ENCODE data around the gene CNTN4. TPM values are rescaled to one million over a fixed set of nuclear protein-coding genes. Genes with fewer than 3 reads are reported as not detected.

The CNTN4 gene
- total RNA-seq, 1 donor from 2014 or later: 11.0 TPM

- Histone ChIP-seq H3K4me1 (ENCODE audit: control insufficient read depth in 3 of 3, insufficient read depth in 3 of 3, low read length in 3 of 3) (no peaks in the 10 kb centered on the region), H3K9ac (ENCODE audit: low read depth in 1 of 3, low read length in 3 of 3) (no peak overlapping the region), H3K27me3 (ENCODE audit: control insufficient read depth in 3 of 3, insufficient read depth in 3 of 3, low read length in 3 of 3) (no peaks in the 10 kb centered on the region), H3K4me3 (ENCODE audit: low read length in 3 of 3) (no peak overlapping the region), H3K36me3 (ENCODE audit: control insufficient read depth in 3 of 3, insufficient read depth in 3 of 3, low read length in 3 of 3) (no peaks in the 10 kb centered on the region), H3K9me3 (ENCODE audit: control insufficient read depth in 3 of 3, low read length in 3 of 3) (no peaks in the 10 kb centered on the region), H3K27ac (ENCODE audit: low read depth, low read length) (no peak overlapping the region)
These were observed 448.4 kb downstream of the CNTN4 start for GRCh38 chr3:2547049-2547448.

- Histone ChIP-seq H3K9ac (ENCODE audit: low read depth in 1 of 3, low read length in 3 of 3) (no peak overlapping the region), H3K36me3 (ENCODE audit: control insufficient read depth in 3 of 3, insufficient read depth in 3 of 3, low read length in 3 of 3) (no peaks in the 10 kb centered on the region), H3K27ac (ENCODE audit: low read depth, low read length) (no peak overlapping the region), H3K27me3 (ENCODE audit: control insufficient read depth in 3 of 3, insufficient read depth in 3 of 3, low read length in 3 of 3) (no peaks in the 10 kb centered on the region), H3K9me3 (ENCODE audit: control insufficient read depth in 3 of 3, low read length in 3 of 3) (no peaks in the 10 kb centered on the region), H3K4me3 (ENCODE audit: low read length in 3 of 3) (no peak overlapping the region), H3K4me1 (ENCODE audit: control insufficient read depth in 3 of 3, insufficient read depth in 3 of 3, low read length in 3 of 3) (no peaks in the 10 kb centered on the region)
These were observed 456.0 kb downstream of the CNTN4 start for GRCh38 chr3:2554656-2555055.

- Histone ChIP-seq H3K27me3 (ENCODE audit: control insufficient read depth in 3 of 3, insufficient read depth in 3 of 3, low read length in 3 of 3) (no peaks in the 10 kb centered on the region), H3K4me1 (ENCODE audit: control insufficient read depth in 3 of 3, insufficient read depth in 3 of 3, low read length in 3 of 3) (no peaks in the 10 kb centered on the region), H3K27ac (ENCODE audit: low read depth, low read length) (no peak overlapping the region), H3K9me3 (ENCODE audit: control insufficient read depth in 3 of 3, low read length in 3 of 3) (no peaks in the 10 kb centered on the region), H3K9ac (ENCODE audit: low read depth in 1 of 3, low read length in 3 of 3) (no peak overlapping the region), H3K36me3 (ENCODE audit: control insufficient read depth in 3 of 3, insufficient read depth in 3 of 3, low read length in 3 of 3) (no peaks in the 10 kb centered on the region), H3K4me3 (ENCODE audit: low read length in 3 of 3) (no peak overlapping the region)
These were observed 460.1 kb downstream of the CNTN4 start for GRCh38 chr3:2558796-2559195.

- no peaks in the 10 kb centered on the region for H3K4me1 ChIP-seq (ENCODE audit: control insufficient read depth in 3 of 3, insufficient read depth in 3 of 3, low read length in 3 of 3)
- H3K27ac ChIP-seq (ENCODE audit: low read depth, low read length): no peak overlapping the region
- no peak overlapping the region for H3K4me3 ChIP-seq (ENCODE audit: low read length in 3 of 3)
- no peak overlapping the region for H3K9ac ChIP-seq (ENCODE audit: low read depth in 1 of 3, low read length in 3 of 3)
- no peaks in the 10 kb centered on the region for H3K36me3 ChIP-seq (ENCODE audit: control insufficient read depth in 3 of 3, insufficient read depth in 3 of 3, low read length in 3 of 3)
- no peaks in the 10 kb centered on the region for H3K27me3 ChIP-seq (ENCODE audit: control insufficient read depth in 3 of 3, insufficient read depth in 3 of 3, low read length in 3 of 3)
- no peaks in the 10 kb centered on the region for H3K9me3 ChIP-seq (ENCODE audit: control insufficient read depth in 3 of 3, low read length in 3 of 3)
These were observed 468.8 kb downstream of the CNTN4 start for GRCh38 chr3:2567451-2567850.

GRCh38 chr3:2568156-2568555 is 469.5 kb downstream of the CNTN4 start:
- Histone ChIP-seq H3K27me3 (ENCODE audit: control insufficient read depth in 3 of 3, insufficient read depth in 3 of 3, low read length in 3 of 3) (no peaks in the 10 kb centered on the region), H3K4me3 (ENCODE audit: low read length in 3 of 3) (no peak overlapping the region), H3K4me1 (ENCODE audit: control insufficient read depth in 3 of 3, insufficient read depth in 3 of 3, low read length in 3 of 3) (no peaks in the 10 kb centered on the region), H3K36me3 (ENCODE audit: control insufficient read depth in 3 of 3, insufficient read depth in 3 of 3, low read length in 3 of 3) (no peaks in the 10 kb centered on the region), H3K9ac (ENCODE audit: low read depth in 1 of 3, low read length in 3 of 3) (no peak overlapping the region), H3K9me3 (ENCODE audit: control insufficient read depth in 3 of 3, low read length in 3 of 3) (no peaks in the 10 kb centered on the region), H3K27ac (ENCODE audit: low read depth, low read length) (no peak overlapping the region)

GRCh38 chr3:2568929-2569328 is 470.3 kb downstream of the CNTN4 start:
- H3K27me3 ChIP-seq (ENCODE audit: control insufficient read depth in 3 of 3, insufficient read depth in 3 of 3, low read length in 3 of 3): no peaks in the 10 kb centered on the region
- H3K4me3 ChIP-seq (ENCODE audit: low read length in 3 of 3): no peak overlapping the region
- no peak overlapping the region for H3K27ac ChIP-seq (ENCODE audit: low read depth, low read length)
- no peaks in the 10 kb centered on the region for H3K36me3 ChIP-seq (ENCODE audit: control insufficient read depth in 3 of 3, insufficient read depth in 3 of 3, low read length in 3 of 3)
- no peak overlapping the region for H3K9ac ChIP-seq (ENCODE audit: low read depth in 1 of 3, low read length in 3 of 3)
- no peaks in the 10 kb centered on the region for H3K4me1 ChIP-seq (ENCODE audit: control insufficient read depth in 3 of 3, insufficient read depth in 3 of 3, low read length in 3 of 3)
- H3K9me3 ChIP-seq (ENCODE audit: control insufficient read depth in 3 of 3, low read length in 3 of 3): no peaks in the 10 kb centered on the region

- no peaks in the 10 kb centered on the region for H3K36me3 ChIP-seq (ENCODE audit: control insufficient read depth in 3 of 3, insufficient read depth in 3 of 3, low read length in 3 of 3)
- H3K4me3 ChIP-seq (ENCODE audit: low read length in 3 of 3): no peak overlapping the region
- no peaks in the 10 kb centered on the region for H3K4me1 ChIP-seq (ENCODE audit: control insufficient read depth in 3 of 3, insufficient read depth in 3 of 3, low read length in 3 of 3)
- no peaks in the 10 kb centered on the region for H3K27me3 ChIP-seq (ENCODE audit: control insufficient read depth in 3 of 3, insufficient read depth in 3 of 3, low read length in 3 of 3)
- H3K27ac ChIP-seq (ENCODE audit: low read depth, low read length): no peak overlapping the region
- H3K9me3 ChIP-seq (ENCODE audit: control insufficient read depth in 3 of 3, low read length in 3 of 3): no peaks in the 10 kb centered on the region
- H3K9ac ChIP-seq (ENCODE audit: low read depth in 1 of 3, low read length in 3 of 3): no peak overlapping the region
These were observed 478.9 kb downstream of the CNTN4 start for GRCh38 chr3:2577571-2577970.

- Histone ChIP-seq H3K9ac (ENCODE audit: low read depth in 1 of 3, low read length in 3 of 3) (no peak overlapping the region), H3K9me3 (ENCODE audit: control insufficient read depth in 3 of 3, low read length in 3 of 3) (no peaks in the 10 kb centered on the region), H3K27me3 (ENCODE audit: control insufficient read depth in 3 of 3, insufficient read depth in 3 of 3, low read length in 3 of 3) (no peaks in the 10 kb centered on the region), H3K36me3 (ENCODE audit: control insufficient read depth in 3 of 3, insufficient read depth in 3 of 3, low read length in 3 of 3) (no peaks in the 10 kb centered on the region), H3K4me3 (ENCODE audit: low read length in 3 of 3) (no peak overlapping the region), H3K4me1 (ENCODE audit: control insufficient read depth in 3 of 3, insufficient read depth in 3 of 3, low read length in 3 of 3) (no peaks in the 10 kb centered on the region), H3K27ac (ENCODE audit: low read depth, low read length) (no peak overlapping the region)
These were observed 479.9 kb downstream of the CNTN4 start for GRCh38 chr3:2578560-2578959.

GRCh38 chr3:2579206-2579605 is 480.5 kb downstream of the CNTN4 start:
- Histone ChIP-seq H3K27me3 (ENCODE audit: control insufficient read depth in 3 of 3, insufficient read depth in 3 of 3, low read length in 3 of 3) (no peaks in the 10 kb centered on the region), H3K9me3 (ENCODE audit: control insufficient read depth in 3 of 3, low read length in 3 of 3) (no peaks in the 10 kb centered on the region), H3K27ac (ENCODE audit: low read depth, low read length) (no peak overlapping the region), H3K4me1 (ENCODE audit: control insufficient read depth in 3 of 3, insufficient read depth in 3 of 3, low read length in 3 of 3) (no peaks in the 10 kb centered on the region), H3K9ac (ENCODE audit: low read depth in 1 of 3, low read length in 3 of 3) (no peak overlapping the region), H3K4me3 (ENCODE audit: low read length in 3 of 3) (no peak overlapping the region), H3K36me3 (ENCODE audit: control insufficient read depth in 3 of 3, insufficient read depth in 3 of 3, low read length in 3 of 3) (no peaks in the 10 kb centered on the region)

GRCh38 chr3:2583046-2583445 is 484.4 kb downstream of the CNTN4 start:
- Histone ChIP-seq H3K9me3 (ENCODE audit: control insufficient read depth in 3 of 3, low read length in 3 of 3) (no peaks in the 10 kb centered on the region), H3K27me3 (ENCODE audit: control insufficient read depth in 3 of 3, insufficient read depth in 3 of 3, low read length in 3 of 3) (no peaks in the 10 kb centered on the region), H3K4me1 (ENCODE audit: control insufficient read depth in 3 of 3, insufficient read depth in 3 of 3, low read length in 3 of 3) (no peaks in the 10 kb centered on the region), H3K27ac (ENCODE audit: low read depth, low read length) (no peak overlapping the region), H3K9ac (ENCODE audit: low read depth in 1 of 3, low read length in 3 of 3) (no peak overlapping the region), H3K4me3 (ENCODE audit: low read length in 3 of 3) (no peak overlapping the region), H3K36me3 (ENCODE audit: control insufficient read depth in 3 of 3, insufficient read depth in 3 of 3, low read length in 3 of 3) (no peaks in the 10 kb centered on the region)

Data from skeletal muscle tissue (tissue), 4 donors.